ENCODE data around the gene MYRIP. TPM values are rescaled to one million over a fixed set of nuclear protein-coding genes. Genes with fewer than 3 reads are reported as not detected.

MYRIP gene
- total and polyA plus RNA-seq, 10 of the 15 experiments (the other 5 are each of a cell fraction or from before 2014, with no cell fraction given) = 0.03 to 0.08 (median 0.04) TPM; not detected in 6

DNA sequence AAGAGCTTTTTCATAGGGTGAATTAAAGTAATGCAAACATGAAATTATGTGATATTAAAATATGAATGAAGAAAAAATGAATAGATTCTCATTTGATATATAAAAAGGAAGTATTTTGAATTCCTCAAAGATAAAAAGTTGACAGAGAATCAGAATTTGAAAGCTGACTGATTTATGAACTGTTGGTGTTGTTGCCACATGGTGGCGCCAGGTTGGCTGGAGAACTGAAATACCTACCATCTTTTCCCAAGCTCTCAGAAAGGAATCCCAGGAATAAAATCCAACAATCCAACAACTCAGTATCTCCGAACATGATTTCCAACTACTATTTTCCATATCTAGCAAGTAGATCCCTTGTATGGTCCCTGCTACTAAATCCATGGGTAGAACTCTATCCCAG, 3.1 kb downstream of the MYRIP start:
- no peaks in the 10 kb centered on the region for H3K4me1 ChIP-seq (ENCODE audit: control insufficient read depth, insufficient read depth, low read length)
- TF ChIP-seq CTCF (IDR thresholded peaks at IDR 0.05 in 2 of 3, conservative IDR thresholded peaks at IDR 0.05 in 1 of 3; ENCODE audit: control insufficient read depth in 2 of 3, extremely low read depth in 1 of 3, insufficient read depth in 1 of 3, low read depth in 3 of 3, low read length in 3 of 3) (peak; percentile 29 to 33 (median 31); a peak in 4 of 6 replicates), RAD21 (IDR thresholded peaks at IDR 0.05; ENCODE audit: insufficient read depth, low read depth, low read length) (peak; percentile 9; the same call in 1 of the 2 replicates), SMC3 (IDR thresholded peaks at IDR 0.05; ENCODE audit: borderline replicate concordance, low read length) (peak; percentile 45; the same call in 1 of the 2 replicates)
- TF ChIP-seq, protein P1, sequence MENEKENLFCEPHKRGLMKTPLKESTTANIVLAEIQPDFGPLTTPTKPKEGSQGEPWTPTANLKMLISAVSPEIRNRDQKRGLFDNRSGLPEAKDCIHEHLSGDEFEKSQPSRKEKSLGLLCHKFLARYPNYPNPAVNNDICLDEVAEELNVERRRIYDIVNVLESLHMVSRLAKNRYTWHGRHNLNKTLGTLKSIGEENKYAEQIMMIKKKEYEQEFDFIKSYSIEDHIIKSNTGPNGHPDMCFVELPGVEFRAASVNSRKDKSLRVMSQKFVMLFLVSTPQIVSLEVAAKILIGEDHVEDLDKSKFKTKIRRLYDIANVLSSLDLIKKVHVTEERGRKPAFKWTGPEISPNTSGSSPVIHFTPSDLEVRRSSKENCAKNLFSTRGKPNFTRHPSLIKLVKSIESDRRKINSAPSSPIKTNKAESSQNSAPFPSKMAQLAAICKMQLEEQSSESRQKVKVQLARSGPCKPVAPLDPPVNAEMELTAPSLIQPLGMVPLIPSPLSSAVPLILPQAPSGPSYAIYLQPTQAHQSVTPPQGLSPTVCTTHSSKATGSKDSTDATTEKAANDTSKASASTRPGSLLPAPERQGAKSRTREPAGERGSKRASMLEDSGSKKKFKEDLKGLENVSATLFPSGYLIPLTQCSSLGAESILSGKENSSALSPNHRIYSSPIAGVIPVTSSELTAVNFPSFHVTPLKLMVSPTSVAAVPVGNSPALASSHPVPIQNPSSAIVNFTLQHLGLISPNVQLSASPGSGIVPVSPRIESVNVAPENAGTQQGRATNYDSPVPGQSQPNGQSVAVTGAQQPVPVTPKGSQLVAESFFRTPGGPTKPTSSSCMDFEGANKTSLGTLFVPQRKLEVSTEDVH (IDR thresholded peaks at IDR 0.05; ENCODE audit: low read depth, partially characterized antibody) = no peak
- no peaks in the 10 kb centered on the region for H3K79me2 ChIP-seq (ENCODE audit: control insufficient read depth, insufficient read depth, low read length)
- in situ Hi-C loops (cut with MboI) = loop anchor here (10.0 kb wide), 1 partner anchor 362 kb away; no protein-coding TSS in a partner anchor
- H4K20me1 ChIP-seq (ENCODE audit: control insufficient read depth, insufficient read depth) = no peaks in the 10 kb centered on the region
- no peaks in the 10 kb centered on the region for H3K9me3 ChIP-seq (replicated peaks; ENCODE audit: control insufficient read depth, insufficient read depth, low read length)
- ChIA-PET CTCF (interaction anchor here (0.7 to 4.2 kb wide), 9 partner anchors 10 to 505 kb away, joined by 3 to 34 read pairs (median 5); no protein-coding TSS in a partner anchor), POLR2A (no interaction called here), SMC1A (ENCODE audit: uncharacterized antibody, unreplicated experiment) (interaction anchor here (0.8 to 1.2 kb wide), 3 partner anchors 9 to 379 kb away, joined by 3 to 4 read pairs (median 3); no protein-coding TSS in a partner anchor), RAD21 (ENCODE audit: unreplicated experiment) (interaction anchor here (0.8 to 1.2 kb wide), 2 partner anchors 366 to 369 kb away, joined by 3 to 5 read pairs; no protein-coding TSS in a partner anchor)
- no peak overlapping the region for H3K4me3 ChIP-seq
- no peak overlapping the region for H3K9ac ChIP-seq (ENCODE audit: control insufficient read depth, insufficient read depth, low read length)
- FAIRE-seq (no peak), DNase-seq (ENCODE audit: low read depth, low spot score) (no peak), ATAC-seq (no peak)
- no peaks in the 10 kb centered on the region for H3K36me3 ChIP-seq (ENCODE audit: control insufficient read depth in 2 of 2, insufficient read depth in 2 of 2, low read length in 1 of 2)
- no peak overlapping the region for H3K27ac ChIP-seq (ENCODE audit: control insufficient read depth, insufficient read depth)
- 0% methylated on average over 2 of the region's 2 CpGs for WGBS (ENCODE audit: insufficient coverage, insufficient replicate concordance, low lambda C conversion rate, missing lambda C conversion rate)
- H3K27me3 ChIP-seq (replicated peaks in 1 of 2; ENCODE audit: control insufficient read depth in 2 of 2, insufficient read depth in 2 of 2, low read length in 1 of 2) = peaks cover 12 to 16% of the 10 kb centered on the region in 2 experiments
- H2AFZ ChIP-seq (ENCODE audit: control insufficient read depth, low read depth, low read length) = no peak overlapping the region
- BruUV-seq (replicated peaks) = no TSS peak
- intact Hi-C loops (cut with micrococcal nuclease; ENCODE audit: unreplicated experiment) = loop anchor here (1.0 to 5.0 kb wide), 2 partner anchors 180 to 367 kb away; no protein-coding TSS in a partner anchor
- H3K4me2 ChIP-seq (ENCODE audit: control insufficient read depth, insufficient read depth) = no peak overlapping the region

All from GM12878 (cell line).